DOHH2 (cell line): Measurements from ENCODE around the gene MAP4K2.

Source experiments
- H3F3A ChIP-seq: fragments of 200-600 bp; sonication (generic), shearing (Covaris generic); 2 replicates; pipeline ENCODE4 v1.6.0; 2016; ENCODE audit warnings: antibody characterized with exemption, mild to moderate bottlenecking; ENCODE audit not compliant: control insufficient read depth, insufficient read depth
- H3K27ac ChIP-seq: fragments of 200-600 bp; sonication (generic); 2 replicates; pipeline ENCODE4 v1.5.1; 2014; ENCODE audit warnings: low read depth, mild to moderate bottlenecking, low read length, moderate library complexity
- H3K27me3 ChIP-seq: fragments of 200-600 bp; sonication (generic); 2 replicates; pipeline ENCODE4 v1.6.1; 2014; ENCODE audit warnings: mild to moderate bottlenecking, low read length, mixed read lengths; ENCODE audit not compliant: control insufficient read depth
- H3K36me3 ChIP-seq: fragments of 200-600 bp; sonication (generic); 2 replicates; pipeline ENCODE4 v1.6.1; 2014; ENCODE audit warnings: mild to moderate bottlenecking, low read length, moderate library complexity, mixed read lengths; ENCODE audit not compliant: control insufficient read depth
- H3K4me1 ChIP-seq: fragments of 200-600 bp; sonication (generic); 2 replicates; pipeline ENCODE4 v1.6.1; 2014; ENCODE audit warnings: mild to moderate bottlenecking, low read length, mixed read lengths; ENCODE audit not compliant: control insufficient read depth
- H3K4me2 ChIP-seq: fragments of 200-600 bp; sonication (generic); 2 replicates; pipeline ENCODE4 v1.6.0; 2014; ENCODE audit warnings: mild to moderate bottlenecking, low read length, moderate library complexity
- H3K4me3 ChIP-seq: fragments of 200-600 bp; sonication (generic); 2 replicates; pipeline ENCODE4 v1.5.1; 2014; ENCODE audit warnings: mild to moderate bottlenecking, low read length, mixed read lengths
- H3K79me2 ChIP-seq: fragments of 200-600 bp; sonication (generic); 2 replicates; pipeline ENCODE4 v1.6.1; 2014; ENCODE audit warnings: mild to moderate bottlenecking, low read length, mixed read lengths; ENCODE audit not compliant: control insufficient read depth
- H3K9me2 ChIP-seq: fragments of 200-600 bp; sonication (generic); replicated peaks from 2 replicates; pipeline ENCODE4 v1.6.1; 2014; ENCODE audit warnings: mild to moderate bottlenecking, low read length, mixed read lengths; ENCODE audit not compliant: control insufficient read depth
- H3K9me3 ChIP-seq: fragments of 200-600 bp; sonication (generic); 2 replicates; pipeline ENCODE4 v1.6.1; 2014; ENCODE audit warnings: antibody characterized with exemption, low read length, mixed read lengths; ENCODE audit not compliant: control insufficient read depth, insufficient read depth
- H4K20me1 ChIP-seq: fragments of 200-600 bp; sonication (generic); 2 replicates; pipeline ENCODE4 v1.6.0; 2014; ENCODE audit warnings: low read depth, mild to moderate bottlenecking, antibody characterized with exemption, low read length, moderate library complexity; ENCODE audit not compliant: control insufficient read depth, insufficient read depth
- CTCF ChIP-seq: fragments of 200-600 bp; sonication (generic); IDR thresholded peaks from one replicate; pipeline ENCODE4 v1.5.1; 2014; ENCODE audit warnings: antibody characterized with exemption, mild to moderate bottlenecking, low read depth, low read length; ENCODE audit not compliant: poor library complexity, severe bottlenecking
- EZH2phosphoT487 ChIP-seq: fragments of 200-600 bp; sonication (generic); IDR thresholded peaks from 2 replicates; pipeline ENCODE4 v1.6.1; 2017; ENCODE audit warnings: borderline replicate concordance, mild to moderate bottlenecking, antibody characterized with exemption, low read length, moderate library complexity, mixed read lengths

The MAP4K2 gene

DNA sequence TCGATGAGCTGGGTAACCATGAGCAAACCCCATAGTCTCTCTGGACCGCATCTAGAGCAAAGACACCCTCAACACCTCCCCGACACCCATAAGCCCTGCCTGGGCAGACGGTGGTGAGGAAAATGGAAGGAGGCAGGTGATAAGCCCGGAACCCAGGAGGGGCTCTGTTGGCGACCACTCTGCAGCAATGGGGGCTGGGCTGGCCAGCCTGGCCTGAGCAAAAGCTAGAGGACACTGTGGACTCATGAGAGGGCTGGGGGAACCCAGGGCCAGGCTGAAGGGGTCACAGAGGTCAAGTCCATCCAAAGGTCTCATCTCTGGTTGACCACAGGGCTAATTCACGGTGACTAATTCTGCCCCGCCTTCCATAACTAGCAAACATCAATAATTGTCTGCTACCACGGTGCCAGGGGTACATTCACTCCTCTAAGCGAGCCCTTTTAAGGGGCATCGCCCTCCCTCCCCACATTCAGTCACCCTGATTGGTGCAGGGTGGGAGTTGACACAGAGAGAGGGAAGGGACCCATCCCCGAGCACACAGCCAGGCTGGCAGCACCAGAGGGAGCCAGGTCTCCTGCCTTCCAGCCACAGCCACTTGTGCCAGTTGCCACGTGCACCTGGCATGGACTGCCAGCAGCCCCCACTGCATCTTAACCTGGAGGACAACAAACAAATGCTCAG, 47.2 kb downstream of the MAP4K2 start:
- Histone ChIP-seq H3K27ac (no peak overlapping the region), H3K36me3 (no peaks in the 10 kb centered on the region), H3K27me3 (no peaks in the 10 kb centered on the region), H3K4me1 (peaks cover 22% of the 10 kb centered on the region), H3K4me3 (no peak overlapping the region), H4K20me1 (peaks cover 3% of the 10 kb centered on the region; the same call in 1 of the 2 replicates), H3K4me2 (no peak overlapping the region), H3K79me2 (no peaks in the 10 kb centered on the region), H3F3A (peaks cover 8% of the 10 kb centered on the region), H3K9me2 (no peaks in the 10 kb centered on the region), H3K9me3 (no peaks in the 10 kb centered on the region)
- no peak for TF ChIP-seq EZH2phosphoT487
- TF ChIP-seq CTCF = no peak

- no peaks in the 10 kb centered on the region for H3K79me2 ChIP-seq
- no peaks in the 10 kb centered on the region for H3K36me3 ChIP-seq
- no peaks in the 10 kb centered on the region for H3K9me2 ChIP-seq
- H3F3A ChIP-seq = peaks cover under 1% of the 10 kb centered on the region; the same call in 1 of the 2 replicates
- peaks cover 15% of the 10 kb centered on the region for H3K4me1 ChIP-seq
- no peaks in the 10 kb centered on the region for H3K9me3 ChIP-seq
- H3K27ac ChIP-seq = no peak overlapping the region
- no peak overlapping the region for H3K4me3 ChIP-seq
- peaks cover under 1% of the 10 kb centered on the region; the same call in 1 of the 2 replicates for H4K20me1 ChIP-seq
- no peak for TF ChIP-seq EZH2phosphoT487
- TF ChIP-seq CTCF = no peak
- H3K27me3 ChIP-seq = no peaks in the 10 kb centered on the region
- H3K4me2 ChIP-seq = no peak overlapping the region
These were observed 47.9 kb downstream of the MAP4K2 start for GRCh38 chr11:64754919-64755662.

DNA sequence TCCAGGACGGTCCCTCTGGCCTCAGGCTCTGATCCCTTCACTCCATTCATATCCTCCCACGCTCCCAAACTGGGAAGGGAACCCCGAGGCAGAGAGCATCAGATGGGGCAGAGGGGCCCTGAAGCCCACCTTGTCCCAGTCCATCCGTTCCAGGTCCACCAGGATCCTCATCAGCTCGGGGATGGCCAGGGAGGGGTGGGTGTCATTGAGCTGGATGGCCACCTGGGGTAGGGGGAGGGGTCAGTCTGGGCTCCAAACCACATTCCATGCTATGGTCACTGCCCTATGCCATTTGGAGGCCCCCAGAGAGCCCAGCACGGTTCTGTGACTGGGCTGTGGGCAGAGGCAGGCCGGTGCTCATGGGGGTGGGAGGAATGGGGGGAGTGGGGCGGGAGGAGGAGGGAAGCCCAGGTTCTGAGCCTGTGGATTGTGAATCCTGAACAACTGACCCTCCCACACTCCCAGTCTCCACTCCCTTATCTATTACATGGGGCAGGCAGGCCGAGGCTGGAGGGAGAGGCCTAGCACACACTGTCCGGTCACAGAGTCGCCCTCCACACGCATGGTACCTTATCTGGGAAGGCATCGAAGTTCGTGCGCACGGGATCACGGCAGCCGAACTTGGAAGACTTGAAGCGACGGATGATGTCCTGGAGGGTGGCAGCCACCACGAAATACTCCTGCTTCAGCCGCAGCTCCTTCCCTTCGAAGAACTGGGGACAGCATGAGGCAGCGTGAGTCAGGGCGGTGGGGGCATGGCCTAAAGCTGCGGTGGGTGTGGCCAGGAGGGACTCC, 48.7 kb downstream of the MAP4K2 start:
- TF ChIP-seq EZH2phosphoT487 (no peak), CTCF (no peak)
- no peak overlapping the region for H3K4me3 ChIP-seq
- H3F3A ChIP-seq = no peaks in the 10 kb centered on the region
- H3K36me3 ChIP-seq = no peaks in the 10 kb centered on the region
- no peak overlapping the region for H3K4me2 ChIP-seq
- no peaks in the 10 kb centered on the region for H4K20me1 ChIP-seq
- H3K9me2 ChIP-seq = no peaks in the 10 kb centered on the region
- H3K27me3 ChIP-seq = no peaks in the 10 kb centered on the region
- H3K79me2 ChIP-seq = no peaks in the 10 kb centered on the region
- no peaks in the 10 kb centered on the region for H3K9me3 ChIP-seq
- peaks cover 10% of the 10 kb centered on the region for H3K4me1 ChIP-seq
- no peak overlapping the region for H3K27ac ChIP-seq
